ENCODE data around the gene TTC39B.

Gene TTC39B

GRCh38 chr9:15221746-15222145 is 85.3 kb downstream of the TTC39B start:
- no peak for DNase-seq

DNA sequence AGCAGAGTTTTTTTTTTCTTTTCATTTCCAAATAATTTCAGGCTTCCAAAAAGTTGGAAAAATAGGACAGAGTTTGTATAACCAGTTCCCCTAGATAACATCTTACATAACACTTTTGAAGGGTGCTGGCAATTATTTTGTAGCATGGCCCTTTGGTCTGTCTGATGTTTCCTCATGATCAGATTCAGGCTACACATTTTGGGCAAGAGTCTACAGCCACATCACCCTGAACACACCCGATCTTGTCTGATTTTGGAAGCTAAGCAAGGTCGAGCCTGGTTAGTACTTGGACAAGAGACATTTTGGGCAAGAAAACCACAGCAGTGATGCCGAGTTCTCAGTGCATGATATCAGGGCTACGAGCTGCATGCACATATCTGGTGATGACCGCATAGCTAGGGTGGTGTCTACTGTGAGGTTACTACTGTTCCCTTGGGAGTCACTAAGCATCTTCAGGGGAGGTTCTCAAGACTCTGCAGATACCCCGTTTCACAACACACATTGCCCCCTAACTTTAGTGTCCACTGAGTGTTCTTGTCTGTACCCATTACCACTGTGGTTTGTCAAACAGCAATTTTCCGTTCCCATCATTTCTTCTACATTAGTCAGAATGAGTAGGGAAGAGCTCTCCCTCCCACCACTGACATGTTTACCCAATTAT is 86.2 kb downstream of the TTC39B start:
- no peak for DNase-seq

GRCh38 chr9:15219546-15219945 is 87.5 kb downstream of the TTC39B start:
- DNase-seq: no peak

- DNase-seq: no peak
Measured at GRCh38 chr9:15218994-15219393, 88.0 kb downstream of the TTC39B start.

DNA sequence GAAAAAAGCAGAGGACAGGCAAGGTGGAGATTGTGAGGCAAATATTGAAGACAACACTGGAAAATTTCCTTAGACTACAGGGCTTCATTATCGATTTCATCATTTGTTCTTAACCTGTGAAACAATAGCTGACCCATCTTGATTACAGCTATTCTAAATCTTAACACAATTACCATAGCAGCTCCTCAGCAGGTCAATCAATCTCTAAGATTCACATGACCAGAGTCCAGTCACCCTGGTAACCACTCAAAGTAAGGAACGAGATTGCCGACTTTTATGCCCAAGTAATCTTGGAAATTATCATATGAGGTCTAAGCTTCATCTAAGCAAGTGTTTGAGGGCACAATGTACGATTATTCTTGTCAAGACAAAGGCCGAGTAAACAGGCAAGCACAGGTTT is 93.8 kb downstream of the TTC39B start:
- DNase-seq: no peak

DNA sequence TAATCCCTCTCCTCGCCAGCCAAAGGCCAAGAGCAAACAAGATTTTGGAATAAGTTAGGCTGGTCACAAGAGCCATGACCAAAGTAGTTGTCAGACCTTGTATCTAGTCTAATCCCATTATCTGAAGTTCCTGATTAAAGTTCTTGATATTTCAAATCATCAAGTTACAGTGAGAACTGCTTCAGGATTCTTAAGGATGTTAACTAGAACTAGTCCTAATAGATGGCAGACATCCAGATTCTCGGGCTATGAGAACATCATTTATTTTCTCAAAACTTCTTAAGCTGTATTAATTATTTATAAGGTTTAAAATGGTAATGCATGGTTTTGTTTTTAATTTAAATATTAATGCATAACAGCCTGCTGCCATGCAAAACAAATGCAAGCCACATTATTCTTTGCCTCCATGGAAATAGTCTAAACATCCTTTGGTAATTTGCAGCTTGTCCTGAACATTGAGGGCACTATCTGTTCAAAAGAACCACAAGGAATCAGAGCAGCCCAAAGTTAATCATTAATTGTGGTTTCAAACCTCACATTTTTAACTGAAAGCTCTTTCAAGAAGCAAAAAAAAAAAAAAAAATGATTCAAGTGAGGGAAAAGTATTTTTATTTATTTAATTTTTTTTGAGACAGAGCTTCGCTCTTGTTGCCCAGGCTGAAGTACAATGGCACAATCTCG is 95.1 kb downstream of the TTC39B start:
- no peak for DNase-seq

GRCh38 chr9:15211160-15211814 is 95.7 kb downstream of the TTC39B start:
- DNase-seq: peak; percentile 9

GRCh38 chr9:15206903-15207696 is 99.9 kb downstream of the TTC39B start:
- DNase-seq: no peak

DNA sequence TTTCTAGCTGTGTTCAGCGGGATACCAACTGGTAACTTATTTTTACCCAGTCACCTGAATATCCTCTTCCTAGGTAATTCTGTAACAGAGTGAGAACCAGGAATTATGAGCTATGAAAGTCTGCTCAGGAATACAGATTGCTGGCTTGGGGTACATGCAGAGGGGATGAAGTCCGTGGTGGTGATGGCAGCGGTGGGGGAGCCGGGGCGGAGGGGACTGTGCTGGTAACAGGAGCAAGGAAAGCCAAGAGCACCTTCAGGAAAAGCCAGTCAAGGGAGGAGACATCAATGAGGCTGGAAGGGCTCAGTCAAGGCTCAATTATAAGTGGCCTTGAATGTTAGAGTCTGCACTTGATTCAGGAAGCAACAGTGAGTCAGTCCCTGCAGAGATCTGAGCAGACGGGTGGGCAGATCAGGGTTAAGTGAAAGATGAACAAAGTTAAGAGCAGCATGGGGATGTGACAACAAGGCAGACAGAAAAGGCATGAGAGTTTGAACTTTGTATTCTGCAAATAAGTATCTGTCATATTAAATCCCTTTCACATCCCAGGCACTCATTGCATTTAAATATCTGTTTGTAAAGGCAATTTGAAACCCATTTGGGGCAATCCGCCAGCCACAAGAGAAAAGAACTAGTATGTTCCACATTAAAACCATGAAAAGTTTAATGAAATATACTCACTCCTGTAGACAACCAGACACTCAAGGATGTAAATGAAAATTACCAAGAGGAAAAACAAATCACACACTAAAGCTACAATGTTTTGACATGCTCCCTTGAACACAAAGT is 101.2 kb downstream of the TTC39B start:
- DNase-seq: no peak

DNA sequence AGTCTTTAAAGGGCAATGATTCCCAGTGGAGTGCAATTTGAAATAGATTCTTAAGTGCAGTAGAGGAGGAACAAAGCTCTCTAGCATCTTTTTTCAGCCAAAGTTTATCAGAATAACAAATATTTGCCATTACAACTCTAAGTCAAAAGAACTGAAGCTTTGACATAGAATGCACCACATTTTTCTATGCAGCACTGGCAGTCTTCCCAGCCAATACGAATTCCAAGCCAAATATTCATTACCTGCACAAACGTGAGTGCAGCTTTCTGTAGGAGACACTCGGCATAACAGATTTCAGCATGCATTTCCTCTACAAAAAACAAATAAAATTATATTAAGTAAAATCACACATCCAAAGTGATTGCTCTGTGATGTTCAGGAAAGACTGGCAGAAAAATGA is 103.4 kb downstream of the TTC39B start:
- no peak for DNase-seq

- no peak for DNase-seq
Measured at GRCh38 chr9:15200111-15200510, 106.9 kb downstream of the TTC39B start.

- DNase-seq: no peak
Measured at GRCh38 chr9:15192856-15193255, 114.2 kb downstream of the TTC39B start.

GRCh38 chr9:15191378-15191777 is 115.6 kb downstream of the TTC39B start:
- no peak for DNase-seq

DNA sequence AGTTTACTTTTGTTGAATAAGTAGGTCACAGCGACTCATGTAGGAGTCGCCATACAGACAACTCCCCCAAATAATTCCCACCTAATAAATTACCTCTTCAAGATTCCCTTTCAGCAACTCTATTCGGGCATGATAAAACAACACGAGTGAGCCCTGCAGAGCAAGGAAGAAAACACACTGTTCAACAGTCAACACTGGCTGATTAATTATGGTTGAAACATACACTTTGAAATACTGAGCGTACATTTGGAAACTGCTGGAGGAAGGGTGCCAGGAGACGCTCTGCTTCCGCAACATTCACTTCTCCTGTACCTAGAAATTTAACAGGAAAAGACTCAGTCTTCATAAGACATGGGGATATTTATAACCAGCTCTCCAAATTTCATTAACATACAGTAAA is 117.5 kb downstream of the TTC39B start:
- no peak for DNase-seq

DNA sequence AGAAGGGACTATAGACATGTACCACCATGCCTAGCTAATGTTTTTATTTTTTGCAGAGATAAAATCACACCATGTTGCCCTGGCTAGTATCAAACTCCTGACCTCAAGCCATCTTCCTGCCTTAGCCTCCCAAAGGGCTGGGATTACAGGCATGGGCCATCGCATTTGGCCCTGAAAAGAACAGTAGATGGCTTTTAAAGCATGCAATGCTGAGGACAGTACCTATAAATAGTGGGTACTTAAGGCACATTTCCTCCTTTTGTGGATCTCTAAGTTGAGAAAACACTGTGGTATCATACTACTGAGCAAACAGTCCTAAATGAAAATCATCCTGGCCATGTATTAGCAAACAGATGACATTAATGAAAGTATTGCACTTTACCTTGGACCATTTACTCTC is 119.4 kb downstream of the TTC39B start:
- DNase-seq: no peak

DNA sequence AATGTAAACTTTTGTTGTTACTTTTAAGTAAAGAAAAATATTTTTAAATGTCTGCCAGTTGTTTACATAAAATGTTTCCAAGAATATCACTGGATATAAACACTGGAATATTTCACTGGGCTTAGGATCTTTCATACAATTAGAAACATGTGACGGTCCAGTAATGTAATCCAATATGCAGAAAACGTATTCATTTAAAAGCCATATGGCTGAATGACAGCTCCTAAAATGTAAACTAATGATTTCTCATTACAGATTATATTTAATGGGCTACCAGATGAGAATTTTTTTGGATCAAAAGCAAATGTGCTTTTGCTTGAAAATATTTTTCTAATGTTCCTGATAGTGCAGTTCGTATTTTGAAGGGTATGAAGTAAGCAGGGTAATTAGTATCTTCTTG is 124.3 kb downstream of the TTC39B start:
- DNase-seq: peak; percentile 31

GRCh38 chr9:15182101-15182551 is 124.9 kb downstream of the TTC39B start:
- DNase-seq: no peak

- DNase-seq: no peak
Measured at GRCh38 chr9:15180124-15180523, 126.9 kb downstream of the TTC39B start.

DNA sequence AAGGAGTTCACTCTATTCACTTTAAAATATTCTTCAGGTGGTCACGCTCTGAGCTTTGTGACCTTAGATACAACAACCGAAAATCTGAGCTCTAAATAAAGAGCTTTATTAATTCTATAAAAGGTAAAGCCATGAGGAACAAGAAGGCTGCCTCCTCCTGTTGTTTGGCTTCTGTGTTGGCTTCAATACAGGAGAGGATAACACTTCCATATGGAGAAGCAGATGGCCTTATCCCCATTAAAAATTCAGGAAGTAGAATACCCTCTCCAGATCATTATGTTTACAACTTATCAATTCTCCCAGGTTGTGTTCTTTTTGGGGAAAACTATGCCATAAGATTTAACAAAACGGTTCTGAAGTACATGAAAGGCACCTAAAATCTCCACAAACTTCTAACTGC is 128.4 kb downstream of the TTC39B start:
- DNase-seq: peak; percentile 53

DNA sequence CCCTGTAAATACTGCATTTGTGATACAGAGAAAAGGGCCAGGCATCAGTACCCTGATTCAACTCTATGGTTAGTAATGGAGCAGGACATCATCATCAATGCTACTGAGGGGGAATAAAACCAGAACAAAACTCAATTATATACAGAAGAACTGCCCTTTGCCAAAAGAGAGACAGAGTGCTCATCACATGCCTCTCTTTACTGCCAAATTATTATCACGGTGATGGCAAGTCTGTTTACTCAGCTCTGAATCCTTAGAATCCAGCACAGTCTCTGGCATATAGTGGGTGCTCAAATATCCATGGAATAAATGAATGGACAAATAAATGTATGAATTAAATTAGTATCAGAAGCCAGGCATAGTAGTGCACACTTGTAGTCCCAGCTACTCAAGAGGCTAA is 130.2 kb downstream of the TTC39B start:
- DNase-seq: no peak

DNA sequence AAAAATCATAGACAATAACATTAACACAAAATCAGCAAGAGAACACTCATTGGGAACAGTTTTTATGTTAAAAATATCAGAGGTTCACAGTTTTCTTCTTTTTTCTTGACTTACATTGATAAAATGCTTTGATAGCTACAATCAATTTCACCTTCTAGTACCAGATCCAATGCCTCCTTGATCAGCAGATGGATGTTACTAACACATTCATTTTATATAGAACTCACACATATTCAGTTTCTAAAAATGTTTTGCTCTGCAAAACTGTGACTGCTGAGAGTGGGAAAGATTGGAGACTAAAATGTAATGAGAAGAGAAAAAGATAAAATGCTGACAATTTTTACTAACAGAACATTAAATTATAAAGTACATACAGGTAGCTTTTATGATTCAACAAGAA is 143.1 kb downstream of the TTC39B start:
- DNase-seq: no peak

DNA sequence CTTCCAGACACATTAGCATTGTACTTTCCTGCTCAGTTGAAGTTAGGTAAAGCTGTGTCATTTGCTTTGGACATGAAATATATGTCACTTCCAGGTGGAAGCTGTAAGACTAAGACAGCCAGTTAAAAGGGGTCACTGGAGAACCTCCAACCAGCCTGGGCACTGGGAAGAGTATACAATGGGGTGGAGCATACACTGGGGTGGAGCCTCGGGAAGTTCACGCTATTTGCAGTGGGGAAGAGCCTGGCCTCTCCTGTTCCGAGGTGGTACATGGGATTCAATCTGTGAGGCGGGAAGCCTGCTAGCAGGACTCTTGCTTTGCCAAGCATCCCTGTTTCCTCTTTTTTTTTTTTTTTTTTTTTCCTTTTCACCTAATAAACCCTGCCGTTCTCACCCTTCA is 145.3 kb downstream of the TTC39B start:
- DNase-seq: no peak

- no peak for DNase-seq
Measured at GRCh38 chr9:15160673-15161072, 146.3 kb downstream of the TTC39B start.
